Stomach (tissue), 9 donors: ENCODE data around the gene C2CD2. TPM values are rescaled to one million over a fixed set of nuclear protein-coding genes. Genes with fewer than 3 reads are reported as not detected.

ENCODE experiments used
- DNase-seq, 2 donors: peaks; one replicate each; pipeline versions ENCODE4 v3.0.0 to v3.0.0-alpha.2; 2013 to 2019
- H3K27ac ChIP-seq, 5 donors: fragments of 200-600 bp in 4 of 5; sonication (generic) in 4 of 5; one replicate each; pipeline ENCODE4 v1.5.1; 2013 to 2019; ENCODE audit warnings: mild to moderate bottlenecking in 1 of 5, moderate library complexity in 1 of 5
- H3K27me3 ChIP-seq, 3 donors: fragments of 200-600 bp; sonication (generic); one replicate each; pipeline ENCODE4 v1.5.1; 2017 to 2019; ENCODE audit warnings: mixed run types in 1 of 3
- H3K36me3 ChIP-seq, 4 donors: fragments of 200-600 bp; sonication (generic); 1 replicate in 3 of 4; 2 replicates in 1 of 4; pipeline ENCODE4 v1.5.1; 2016 to 2019
- H3K4me1 ChIP-seq, 4 donors: fragments of 200-600 bp; sonication (generic); one replicate each; pipeline ENCODE4 v1.5.1; 2016 to 2019
- H3K4me3 ChIP-seq, 4 donors: fragments of 200-600 bp; sonication (generic) in 3 of 4; one replicate each; pipeline ENCODE4 v1.5.1; 2016 to 2019; ENCODE audit warnings: mild to moderate bottlenecking in 1 of 4
- H3K9me3 ChIP-seq, 4 donors: fragments of 200-600 bp; sonication (generic); one replicate each; pipeline ENCODE4 v1.5.1; 2016 to 2019
- EP300 ChIP-seq: sonication (generic); formaldehyde crosslinking; IDR thresholded peaks from one replicate; pipeline ENCODE4 v1.6.1; 2017; ENCODE audit warnings: antibody characterized with exemption
- POLR2A ChIP-seq, 4 donors: fragments of 450-650 bp; IDR thresholded peaks; one replicate each; pipeline ENCODE4 v1.6.1; 2016; ENCODE audit warnings: antibody characterized with exemption in 4 of 4, control low read depth in 2 of 4, mild to moderate bottlenecking in 1 of 4, moderate library complexity in 1 of 4
- POLR2AphosphoS5 ChIP-seq, 3 donors: sonication (generic); formaldehyde crosslinking; IDR thresholded peaks; one replicate each; pipeline ENCODE4 v1.6.1; 2016; ENCODE audit warnings: antibody characterized with exemption in 3 of 3
- WGBS, 5 donors: extraction: QIAGEN DNeasy Blood & Tissue Kit in 3 of 5; methylation state at CpG; one replicate each; pipeline versions ENCODE4 v1.1.5 to v1.1.7; 2013 to 2018; 5-methylcytosine and 5-hydroxymethylcytosine counted together
- intact Hi-C: fragments of 100-400 bp; cut with DNase I; formaldehyde crosslinking; loops from one replicate; pipeline ENCODE4 v1.15.1; 2023; ENCODE audit warnings: low total_unique reads
- polyA plus RNA-seq, 3 donors: library from polyadenylated mRNA; stranded (reverse); fragments of 200-250 nt; gene quantifications; one replicate each; pipeline ENCODE4 v1.2.3, GENCODE V29; 2013
- total RNA-seq, 5 donors: library from RNA; depleted of rRNA; stranded (reverse); fragments of >200 nt; gene quantifications; one replicate each; pipeline versions ENCODE4 v1.1.0 to v1.2.3, GENCODE V29; 2014 to 2016
- TF ChIP-seq, protein P1 (sequence below), 7 experiments: fragments of 450-650 bp in 4 of 7; fragments of 200-600 bp in 3 of 7; sonication (generic) in 3 of 7; IDR thresholded peaks; one replicate each; pipeline ENCODE4 v1.5.1; 2016 to 2019; ENCODE audit warnings: antibody characterized with exemption in 7 of 7, control low read depth in 2 of 7, mild to moderate bottlenecking in 1 of 7
- donor health status: healthy with polysubstance abuse.
- donor health status: Bipolar disorder and iron deficiency.
- donor health status: healthy.

Gene C2CD2
- total and polyA plus RNA-seq, 8 donors, result 4.6 to 31.9 (median 16.0) TPM

- 92 to 97% (median 96%) methylated on average over 12 of the region's 12 CpGs for WGBS, 5 donors
- no peak for DNase-seq
- H3K4me3 ChIP-seq, result no peak overlapping the region
- no peaks in the 10 kb centered on the region for H3K4me1 ChIP-seq
- TF ChIP-seq POLR2A (IDR thresholded peaks at IDR 0.05), result no peak
- TF ChIP-seq, protein P1, sequence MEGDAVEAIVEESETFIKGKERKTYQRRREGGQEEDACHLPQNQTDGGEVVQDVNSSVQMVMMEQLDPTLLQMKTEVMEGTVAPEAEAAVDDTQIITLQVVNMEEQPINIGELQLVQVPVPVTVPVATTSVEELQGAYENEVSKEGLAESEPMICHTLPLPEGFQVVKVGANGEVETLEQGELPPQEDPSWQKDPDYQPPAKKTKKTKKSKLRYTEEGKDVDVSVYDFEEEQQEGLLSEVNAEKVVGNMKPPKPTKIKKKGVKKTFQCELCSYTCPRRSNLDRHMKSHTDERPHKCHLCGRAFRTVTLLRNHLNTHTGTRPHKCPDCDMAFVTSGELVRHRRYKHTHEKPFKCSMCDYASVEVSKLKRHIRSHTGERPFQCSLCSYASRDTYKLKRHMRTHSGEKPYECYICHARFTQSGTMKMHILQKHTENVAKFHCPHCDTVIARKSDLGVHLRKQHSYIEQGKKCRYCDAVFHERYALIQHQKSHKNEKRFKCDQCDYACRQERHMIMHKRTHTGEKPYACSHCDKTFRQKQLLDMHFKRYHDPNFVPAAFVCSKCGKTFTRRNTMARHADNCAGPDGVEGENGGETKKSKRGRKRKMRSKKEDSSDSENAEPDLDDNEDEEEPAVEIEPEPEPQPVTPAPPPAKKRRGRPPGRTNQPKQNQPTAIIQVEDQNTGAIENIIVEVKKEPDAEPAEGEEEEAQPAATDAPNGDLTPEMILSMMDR (IDR thresholded peaks at IDR 0.05), result no peak
- no peak for TF ChIP-seq POLR2AphosphoS5 (IDR thresholded peaks at IDR 0.05)
- no peak for TF ChIP-seq EP300
- no peaks in the 10 kb centered on the region for H3K9me3 ChIP-seq
- intact Hi-C loops, result no loop called here
- H3K27ac ChIP-seq, result no peak overlapping the region
- peaks cover 27 to 94% (median 89%) of the 10 kb centered on the region in 4 donors for H3K36me3 ChIP-seq
- no peaks in the 10 kb centered on the region for H3K27me3 ChIP-seq
Observed at GRCh38 chr21:41914358-41914757, 39.5 kb downstream of the C2CD2 start.

DNA sequence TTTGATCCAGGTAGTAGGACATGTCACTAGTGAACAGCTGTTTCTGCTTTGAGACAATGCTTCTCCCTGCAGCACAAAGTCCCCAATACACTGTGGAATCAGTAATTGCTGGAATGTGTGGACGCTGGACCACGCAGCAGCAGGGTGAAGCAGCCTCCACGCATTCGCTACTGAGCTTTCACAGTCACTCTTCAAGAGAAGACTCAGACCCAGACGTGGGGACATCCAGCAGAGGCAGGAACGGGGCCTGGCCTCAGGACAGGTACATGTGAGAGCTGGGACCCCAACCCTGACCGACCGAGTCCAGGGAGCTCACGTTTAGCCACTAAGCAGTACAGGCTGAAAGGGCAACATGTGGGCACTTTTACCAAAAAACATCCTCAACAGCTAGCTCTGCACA, 40.6 kb downstream of the C2CD2 start:
- no peaks in the 10 kb centered on the region for H3K27me3 ChIP-seq
- H3K4me1 ChIP-seq, result no peaks in the 10 kb centered on the region
- intact Hi-C loops, result no loop called here
- TF ChIP-seq POLR2AphosphoS5 (IDR thresholded peaks at IDR 0.05), result no peak
- TF ChIP-seq, protein P1 (IDR thresholded peaks at IDR 0.05), result no peak
- TF ChIP-seq EP300, result no peak
- no peak for TF ChIP-seq POLR2A (IDR thresholded peaks at IDR 0.05)
- DNase-seq, result no peak
- H3K36me3 ChIP-seq, result peaks cover 28 to 94% (median 92%) of the 10 kb centered on the region in 4 donors
- no peak overlapping the region for H3K4me3 ChIP-seq
- no peak overlapping the region for H3K27ac ChIP-seq
- H3K9me3 ChIP-seq, result no peaks in the 10 kb centered on the region
- WGBS, 5 donors, result 91 to 99% (median 97%) methylated on average over 8 to 9 of the region's 9 CpGs

GRCh38 chr21:41908829-41909228, 45.0 kb downstream of the C2CD2 start:
- no peaks in the 10 kb centered on the region for H3K27me3 ChIP-seq
- H3K27ac ChIP-seq, result no peak overlapping the region
- no peaks in the 10 kb centered on the region for H3K4me1 ChIP-seq
- peaks cover 24 to 98% (median 94%) of the 10 kb centered on the region in 4 donors for H3K36me3 ChIP-seq
- intact Hi-C loops, result no loop called here
- no peaks in the 10 kb centered on the region for H3K9me3 ChIP-seq
- no peak overlapping the region for H3K4me3 ChIP-seq
- TF ChIP-seq POLR2AphosphoS5 (IDR thresholded peaks at IDR 0.05) (no peak), POLR2A (IDR thresholded peaks at IDR 0.05) (no peak), EP300 (no peak)
- TF ChIP-seq, protein P1 (IDR thresholded peaks at IDR 0.05), result no peak
- WGBS, 5 donors, result 53 to 65% (median 58%) methylated on average over 3 of the region's 3 CpGs
- no peak for DNase-seq

DNA sequence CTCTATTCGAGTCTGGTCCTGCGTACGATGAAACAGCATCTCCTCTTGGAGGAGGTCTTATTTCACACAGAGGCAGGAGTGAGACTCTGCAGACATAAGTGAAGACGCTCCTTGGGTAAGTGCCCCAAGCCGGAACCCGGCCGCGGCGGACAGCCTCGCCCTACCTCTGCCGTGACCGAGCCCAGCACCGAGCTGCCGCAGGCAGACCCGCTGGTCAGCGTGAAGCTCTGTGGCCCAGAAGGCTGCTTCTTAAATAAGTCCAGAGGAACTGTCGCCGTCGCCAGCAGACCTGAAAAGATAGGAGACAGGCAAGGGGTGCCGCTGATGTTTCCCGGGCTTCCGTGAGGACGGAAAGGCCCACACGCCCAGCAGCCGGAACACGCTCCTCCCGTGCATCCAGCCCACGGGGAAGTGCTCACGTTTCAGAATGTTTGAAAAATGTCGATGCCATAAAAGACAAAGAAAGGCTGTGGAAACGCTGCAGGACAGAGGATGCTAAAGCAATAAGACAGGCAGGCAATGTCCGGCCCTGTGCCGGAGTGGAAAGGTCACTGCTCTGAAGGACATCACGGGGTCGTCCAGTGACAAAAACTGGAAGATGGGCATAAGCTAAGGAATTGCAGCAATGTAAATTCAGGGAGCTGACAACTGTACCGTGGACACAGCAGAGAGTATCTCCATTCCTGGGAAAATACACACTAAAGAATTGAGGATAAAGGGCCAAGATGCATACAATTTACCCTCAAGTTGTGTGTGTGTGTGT, 46.1 kb downstream of the C2CD2 start:
- 92 to 95% (median 94%) methylated on average over 25 to 36 of the region's 36 CpGs for WGBS, 5 donors
- Histone ChIP-seq H3K27ac (no peak overlapping the region), H3K36me3 (peaks cover 24 to 98% (median 94%) of the 10 kb centered on the region in 4 donors), H3K4me1 (no peaks in the 10 kb centered on the region), H3K27me3 (no peaks in the 10 kb centered on the region), H3K4me3 (no peak overlapping the region), H3K9me3 (no peaks in the 10 kb centered on the region)
- intact Hi-C loops, result no loop called here
- no peak for TF ChIP-seq EP300
- TF ChIP-seq, protein P1 (IDR thresholded peaks at IDR 0.05), result no peak
- no peak for TF ChIP-seq POLR2AphosphoS5 (IDR thresholded peaks at IDR 0.05)
- TF ChIP-seq POLR2A (IDR thresholded peaks at IDR 0.05), result no peak
- DNase-seq, result no peak
